Eye (tissue), 1 donor: ENCODE measurements around the gene XRCC4.

Experiments
- DNase-seq: peaks from one replicate; pipeline ENCODE4 v3.0.0-alpha.2; 2015

The XRCC4 gene

DNA sequence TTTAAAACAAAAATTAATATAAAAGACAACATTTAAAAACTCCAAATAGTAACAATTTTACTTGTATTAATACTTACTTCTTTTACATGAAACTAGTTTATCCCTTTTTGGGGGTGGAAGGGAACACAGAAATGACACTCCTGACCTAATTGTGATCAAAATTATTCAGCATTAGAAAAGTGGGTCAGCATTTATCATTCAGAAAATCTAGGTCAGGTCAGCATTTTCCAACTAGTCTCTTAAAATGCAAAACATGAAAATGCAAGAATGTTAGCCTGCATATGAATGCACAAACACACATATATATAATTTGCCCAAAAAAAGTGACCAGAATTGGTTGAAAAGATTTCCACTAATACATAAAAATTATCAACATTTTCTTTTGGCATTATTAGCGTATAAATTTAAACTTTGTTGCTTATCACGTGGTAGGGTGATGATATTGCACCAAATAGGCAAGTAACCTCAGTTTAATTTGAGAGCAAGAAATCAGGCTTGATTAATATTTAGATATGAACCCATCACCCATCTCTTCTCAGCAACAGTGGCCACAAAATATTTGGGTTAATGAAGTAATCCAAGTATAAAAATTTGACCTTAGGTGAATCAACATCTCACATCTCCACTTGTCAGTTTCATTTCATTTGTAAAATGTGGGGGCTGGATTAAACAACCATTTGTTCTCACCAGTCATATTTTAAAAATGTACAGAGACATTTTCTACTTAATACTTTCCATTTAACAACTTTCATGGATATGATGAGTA, 5.9 kb upstream of the XRCC4 start:
- DNase-seq, result no peak

DNA sequence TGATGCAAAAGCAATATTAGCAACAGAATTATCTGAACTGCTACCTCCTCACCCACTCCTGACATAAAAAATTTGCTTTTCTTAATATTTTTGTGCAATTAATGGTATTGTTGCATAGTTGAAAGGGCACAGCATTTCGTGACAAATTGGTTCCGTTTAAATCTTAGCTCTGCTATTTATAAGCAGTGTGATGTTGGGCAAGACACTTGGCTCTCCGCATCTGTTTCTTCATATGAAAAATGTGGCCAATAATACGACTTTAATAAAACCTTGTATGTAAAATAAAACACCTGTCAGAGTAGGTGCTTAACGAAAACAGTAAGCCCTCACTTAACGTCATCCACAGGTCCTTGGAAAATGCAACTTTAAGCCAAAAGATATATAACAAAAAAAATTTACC, 4.4 kb upstream of the XRCC4 start:
- no peak for DNase-seq

DNA sequence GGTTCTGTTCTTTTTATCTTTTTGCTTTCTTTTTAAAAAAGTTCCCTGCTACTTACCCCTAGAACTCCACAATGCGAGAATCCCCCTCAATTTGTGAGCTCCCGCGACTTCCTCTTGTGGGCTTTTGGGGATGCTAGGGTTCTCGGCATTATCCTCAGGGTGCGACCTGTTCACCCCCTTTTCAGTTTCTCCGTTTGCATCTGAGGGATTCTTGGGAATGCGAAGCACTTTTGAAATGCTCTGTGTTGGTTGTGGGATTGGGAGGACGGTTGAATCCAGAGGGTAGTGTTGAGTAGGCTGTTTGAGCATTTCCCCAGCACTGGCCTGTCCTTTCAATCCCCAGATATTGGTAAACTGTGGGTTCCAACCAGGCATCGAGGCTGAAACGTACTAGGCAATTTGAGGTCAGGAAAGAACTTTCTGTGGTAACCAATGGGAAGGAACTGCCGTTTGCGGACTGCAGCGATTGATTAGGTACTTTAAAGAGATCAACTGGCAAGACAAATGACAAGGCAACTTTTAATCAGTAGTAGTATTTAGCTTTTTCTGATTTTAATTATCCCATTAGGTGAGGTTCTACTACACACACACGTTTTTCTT, 415 bp downstream of the XRCC4 start:
- no peak for DNase-seq

DNA sequence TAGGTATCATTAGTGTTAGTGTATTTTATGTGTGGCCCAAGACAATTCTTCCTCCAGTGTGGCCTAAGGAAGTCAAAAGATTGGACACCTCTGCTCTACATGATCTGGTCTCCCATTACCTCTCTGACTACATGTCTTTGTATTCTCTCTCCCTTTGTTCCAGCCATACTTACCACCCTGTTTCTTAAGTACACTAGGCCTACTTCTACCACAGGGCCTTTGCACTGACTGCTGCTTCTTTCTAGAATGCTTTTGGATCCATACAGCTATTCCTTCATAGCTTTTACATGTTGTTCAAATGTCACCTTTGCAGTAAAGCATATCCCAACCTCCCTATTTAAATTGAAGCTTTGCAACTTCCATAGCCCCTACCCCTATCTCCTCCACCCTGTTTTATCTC, 5.4 kb downstream of the XRCC4 start:
- DNase-seq, result no peak

DNA sequence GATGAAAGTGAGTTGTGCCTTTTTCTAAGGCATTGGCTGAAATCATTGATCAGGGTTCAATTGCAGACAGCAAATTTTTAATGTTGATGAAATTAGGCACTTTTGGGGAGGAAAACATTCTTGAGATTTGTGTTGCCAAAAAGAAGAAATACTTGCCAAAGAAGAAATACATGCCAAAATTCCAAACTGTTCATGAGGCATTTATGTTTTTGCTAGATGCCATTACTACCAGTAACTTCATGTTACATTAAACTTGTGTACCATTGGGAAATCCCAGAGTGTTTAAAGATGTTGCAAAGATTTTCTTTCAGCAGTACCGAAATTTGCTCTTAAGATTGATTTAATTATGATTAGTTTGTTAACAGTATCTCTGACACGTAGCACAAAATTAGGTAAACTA, 7.0 kb downstream of the XRCC4 start:
- no peak for DNase-seq

DNA sequence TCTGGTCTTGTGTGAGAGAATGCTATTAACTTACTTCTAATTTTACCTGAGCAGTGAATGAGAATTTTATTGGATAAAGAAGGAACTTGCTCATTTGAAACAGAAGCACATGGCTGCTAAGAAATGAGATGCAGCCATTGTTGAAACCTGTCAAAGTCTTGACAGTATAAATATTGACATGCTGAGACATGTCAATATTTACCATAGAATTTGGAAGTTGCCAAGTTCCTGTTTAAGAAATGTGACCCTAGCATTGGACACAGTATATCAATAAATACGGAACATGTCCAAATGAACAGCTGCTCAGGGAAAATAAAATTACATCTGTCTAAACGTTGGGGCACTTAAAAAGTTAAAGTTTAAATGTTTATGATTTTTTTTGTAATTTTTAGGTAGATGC, 7.8 kb downstream of the XRCC4 start:
- DNase-seq, result no peak

DNA sequence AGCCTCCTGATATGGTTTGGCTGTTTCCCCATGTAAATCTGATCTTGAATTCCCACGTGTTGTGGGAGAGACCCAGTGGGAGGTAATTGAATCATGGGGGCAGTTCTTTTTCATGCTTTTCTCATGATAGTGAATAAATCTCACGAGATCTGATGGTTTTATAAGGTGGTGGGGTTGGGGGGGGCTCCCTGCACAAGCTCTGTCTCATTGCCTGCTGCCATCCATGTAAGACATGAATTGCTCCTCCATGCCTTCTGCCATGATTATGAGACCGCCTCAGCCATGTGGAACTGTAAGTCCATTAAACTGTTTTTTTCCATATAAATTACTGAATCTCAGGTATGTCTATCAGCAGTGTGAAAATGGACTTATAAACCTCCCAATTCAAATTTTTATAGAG, 12.8 kb downstream of the XRCC4 start:
- no peak for DNase-seq

DNA sequence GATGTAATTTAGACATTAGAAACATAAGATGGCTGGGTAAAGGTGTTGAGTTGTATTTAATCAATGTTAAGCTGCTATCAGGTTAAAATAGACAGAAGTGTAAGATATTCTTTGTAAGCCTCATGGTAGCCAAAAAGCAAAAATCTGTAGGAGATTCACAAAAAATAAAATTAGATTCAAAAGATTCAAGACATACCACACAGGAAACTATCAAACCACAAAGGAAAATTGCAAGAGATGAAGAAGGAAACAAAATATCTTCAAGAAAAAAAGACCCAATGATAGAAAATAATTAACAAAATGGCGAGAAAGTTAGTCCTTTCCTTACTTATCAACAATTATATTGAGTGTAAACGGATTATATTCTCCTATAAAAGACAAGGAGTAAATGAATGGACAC, 15.3 kb downstream of the XRCC4 start:
- DNase-seq, result no peak

DNA sequence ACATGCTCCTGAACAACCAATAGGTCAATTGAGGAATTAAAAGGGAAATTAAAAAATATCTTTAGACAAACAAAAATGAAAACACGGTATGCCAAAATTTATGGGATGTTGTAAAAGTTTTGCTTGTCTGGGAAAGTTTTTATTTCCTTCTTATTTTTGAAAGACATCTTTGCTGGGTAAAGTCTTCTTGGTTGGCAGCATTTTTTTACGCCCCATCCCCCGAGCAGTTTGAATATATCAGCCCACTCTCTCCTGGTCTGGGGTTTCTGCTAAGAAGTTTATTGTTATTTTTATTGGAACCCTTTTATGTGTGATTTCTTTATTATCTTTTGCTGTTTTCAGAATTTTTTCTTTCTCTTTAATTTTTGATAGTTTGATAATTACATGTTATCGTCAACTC, 16.3 kb downstream of the XRCC4 start:
- DNase-seq, result no peak

DNA sequence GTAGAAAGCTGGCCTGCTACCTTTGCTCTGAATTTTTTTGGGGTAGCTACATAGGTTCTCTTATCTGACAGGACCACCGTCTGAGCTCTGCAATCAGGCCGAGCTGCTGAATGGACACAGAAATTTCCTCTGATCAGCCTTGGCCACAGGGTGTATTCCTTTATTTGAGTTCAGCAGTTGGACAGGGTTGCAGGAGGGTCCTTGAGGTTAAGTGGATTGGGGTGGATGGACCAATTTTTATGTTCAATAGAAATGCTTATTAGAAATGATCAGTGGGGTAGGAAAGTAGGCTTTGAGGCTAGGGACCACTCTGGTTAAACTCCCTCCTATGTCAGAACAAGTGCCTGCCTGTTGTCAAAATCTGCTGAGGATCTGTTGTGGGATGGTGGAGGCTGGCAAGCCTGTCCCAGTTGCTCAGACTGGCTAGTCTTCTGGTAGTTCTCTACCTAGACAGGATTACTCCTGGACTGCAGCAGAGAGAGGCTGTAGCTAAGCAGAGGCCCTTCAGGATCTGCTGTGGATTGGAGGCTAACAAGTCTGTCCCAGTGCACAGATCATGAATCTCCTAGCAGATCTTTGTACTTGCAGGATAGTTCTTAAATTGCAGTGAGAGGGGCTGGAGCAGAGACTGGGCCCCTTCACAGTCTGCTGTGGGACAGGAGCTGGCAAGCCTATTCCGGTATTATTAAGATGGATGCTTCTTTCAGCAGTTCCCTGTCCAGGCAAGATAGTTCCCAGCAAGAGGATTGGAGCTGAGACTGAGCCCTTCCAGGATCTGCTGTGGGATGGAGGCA, 18.0 kb downstream of the XRCC4 start:
- no peak for DNase-seq

DNA sequence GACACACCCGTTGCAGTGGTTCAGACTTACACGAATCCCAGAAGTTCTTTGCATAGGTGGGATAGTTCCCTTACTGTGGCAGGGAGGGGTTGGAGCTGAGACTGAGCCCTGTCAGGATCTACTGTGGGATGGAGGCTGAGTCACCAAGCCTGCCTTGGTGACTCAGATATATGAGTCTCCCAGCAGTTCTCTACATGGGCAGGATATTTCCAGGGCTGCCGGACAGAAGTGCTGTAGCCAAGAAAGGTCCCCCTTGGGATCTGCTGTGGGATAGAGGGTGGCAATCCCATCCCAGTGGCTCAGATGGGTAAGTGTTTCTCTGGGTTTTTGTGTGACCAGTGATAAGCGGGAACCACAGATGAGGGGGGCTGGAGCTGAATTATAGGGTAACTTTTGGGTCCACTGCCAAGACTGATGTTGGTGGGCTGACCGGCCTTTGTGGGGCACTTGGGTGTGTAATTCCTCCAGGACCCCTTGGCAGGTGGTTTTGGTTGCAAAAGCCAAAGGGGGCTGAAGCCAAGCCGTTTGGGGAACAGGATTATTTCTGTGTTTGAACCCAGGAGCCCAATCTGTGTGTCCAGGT, 18.7 kb downstream of the XRCC4 start:
- DNase-seq, result no peak

DNA sequence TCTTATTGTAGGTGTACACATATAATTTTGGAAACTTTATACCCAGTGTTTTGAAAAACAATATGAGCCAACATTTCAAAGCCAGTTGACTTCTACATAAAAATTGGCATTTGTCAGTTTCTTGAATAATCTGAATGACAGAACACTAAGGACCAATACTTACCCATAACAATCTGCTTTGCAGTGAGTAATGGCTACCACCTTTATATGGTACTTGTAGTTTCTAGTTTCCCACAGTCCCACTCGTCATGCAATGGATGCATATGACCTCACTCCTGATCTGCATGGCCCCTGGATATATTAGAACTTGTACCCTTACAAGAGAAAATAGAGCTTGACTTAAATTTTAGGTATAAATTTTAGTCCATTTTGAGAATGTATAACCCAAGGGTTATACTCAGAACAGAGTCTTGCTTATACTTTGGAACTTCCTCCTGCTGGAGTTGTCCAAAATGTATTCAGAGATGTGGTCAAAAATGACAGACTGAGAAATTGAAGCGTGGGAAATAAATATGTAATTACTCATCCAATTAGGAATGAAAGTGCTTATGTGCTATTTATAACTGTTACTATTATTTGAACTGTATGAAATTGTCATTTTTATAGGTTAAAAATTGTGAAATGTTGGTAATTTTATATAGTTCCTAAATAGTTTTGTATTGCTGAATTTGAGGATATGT, 19.5 kb downstream of the XRCC4 start:
- no peak for DNase-seq

DNA sequence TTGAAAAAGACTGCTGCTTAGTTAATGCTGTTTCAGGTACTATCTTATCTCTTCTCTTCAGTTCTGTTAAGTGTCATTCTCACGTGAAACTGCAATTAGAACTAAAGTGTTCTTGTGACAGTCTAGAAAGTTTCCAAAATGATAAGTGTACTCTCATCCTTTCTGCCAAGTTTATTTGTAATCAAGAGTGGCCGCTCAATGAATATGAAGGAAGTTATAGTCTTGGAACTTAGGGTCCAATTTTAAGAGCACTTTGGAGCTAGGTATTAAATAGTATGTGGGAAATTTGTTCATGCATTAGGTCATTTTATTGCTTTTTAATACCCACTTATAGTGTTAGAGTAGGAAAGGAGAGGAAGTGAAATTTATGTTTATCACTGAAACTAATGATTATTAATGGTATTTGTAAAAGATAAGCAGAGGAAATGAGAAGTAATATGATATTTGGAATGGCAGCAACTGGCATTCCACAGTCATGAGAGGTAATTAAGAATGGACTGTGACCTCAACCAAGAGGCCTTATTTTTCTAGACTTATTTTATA, 20.4 kb downstream of the XRCC4 start:
- no peak for DNase-seq

DNA sequence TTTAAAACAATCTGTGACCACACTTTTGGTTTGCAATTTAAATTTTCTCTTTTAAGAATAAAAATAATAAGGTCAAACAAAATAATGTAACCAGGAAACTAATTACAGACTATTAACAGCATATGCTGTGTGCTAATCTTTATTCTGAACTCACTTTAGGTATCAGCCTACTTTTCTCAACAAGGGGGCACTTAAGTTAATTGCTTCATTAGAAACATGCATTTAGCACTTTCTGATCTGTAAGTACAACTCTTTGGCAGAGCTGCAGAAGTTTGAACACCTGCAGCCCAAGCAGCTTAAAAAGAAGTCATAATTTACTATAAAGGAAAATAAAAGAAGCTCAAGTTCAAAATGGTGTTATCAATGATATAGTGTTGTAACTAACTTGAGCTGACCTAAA, 21.7 kb downstream of the XRCC4 start:
- DNase-seq, result no peak

DNA sequence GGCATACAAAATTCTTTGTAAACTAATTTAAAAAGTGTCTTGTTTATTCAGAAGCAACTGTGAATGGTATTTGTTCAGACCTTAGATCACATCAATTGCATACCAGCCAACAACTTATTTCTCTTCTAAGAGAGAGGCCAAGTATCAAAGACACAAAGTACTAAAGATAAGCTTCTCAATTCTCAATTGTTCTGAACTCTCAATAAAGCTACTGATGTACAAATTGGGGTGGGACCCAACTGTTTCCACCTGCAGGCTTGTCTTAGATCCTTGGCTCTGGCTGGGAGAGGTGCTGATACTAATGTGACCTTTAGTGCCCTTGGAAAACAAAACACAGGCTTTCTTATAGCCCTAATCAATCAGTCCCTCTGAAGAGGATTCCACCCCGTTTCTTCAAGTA, 22.1 kb downstream of the XRCC4 start:
- no peak for DNase-seq

DNA sequence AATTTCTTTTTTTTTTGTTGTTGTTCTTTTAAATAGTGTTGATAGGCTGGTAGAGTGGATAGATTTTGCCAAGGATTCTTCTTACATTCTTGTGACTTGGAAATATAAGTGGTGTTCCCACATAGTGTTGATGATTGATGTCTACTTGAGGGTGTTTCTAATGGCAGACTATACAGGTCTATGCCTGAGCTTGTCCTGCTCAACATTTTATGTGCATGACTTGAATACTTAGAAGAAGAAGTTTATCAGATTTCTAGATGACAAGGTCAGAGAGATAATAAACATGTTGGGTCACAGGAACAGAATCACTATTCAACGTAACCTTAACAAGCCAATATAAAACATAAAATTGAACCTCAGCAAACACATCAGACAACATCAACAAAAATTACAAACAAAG, 24.2 kb downstream of the XRCC4 start:
- DNase-seq, result no peak

DNA sequence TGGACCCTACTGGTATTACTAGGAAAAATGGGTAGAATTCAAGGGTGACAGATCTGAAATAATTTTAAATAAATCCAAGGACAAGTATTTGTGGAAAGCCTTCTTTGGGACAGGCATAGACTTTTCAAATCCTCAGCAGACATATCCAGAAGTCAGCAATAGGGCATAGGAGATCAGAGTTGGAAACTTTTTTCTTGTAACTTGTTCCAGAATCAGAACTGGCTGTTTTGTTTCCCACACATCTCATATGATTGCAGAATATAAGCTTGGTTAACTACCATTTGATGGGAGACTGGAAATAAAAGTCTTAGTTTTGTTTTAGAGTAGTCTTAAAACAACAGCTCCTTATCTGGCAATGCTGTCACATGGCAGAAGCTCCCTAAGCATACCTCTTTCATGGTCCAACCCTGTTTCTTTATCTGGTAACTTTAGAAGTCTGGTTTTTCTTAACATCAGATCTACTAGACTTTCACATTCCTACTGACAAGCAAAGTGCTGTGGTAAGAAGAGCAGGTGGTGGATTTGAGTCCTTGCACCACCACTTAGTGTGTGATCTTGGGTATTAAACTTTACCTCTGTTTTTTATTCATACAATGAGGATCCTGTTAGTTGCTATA, 25.1 kb downstream of the XRCC4 start:
- no peak for DNase-seq

DNA sequence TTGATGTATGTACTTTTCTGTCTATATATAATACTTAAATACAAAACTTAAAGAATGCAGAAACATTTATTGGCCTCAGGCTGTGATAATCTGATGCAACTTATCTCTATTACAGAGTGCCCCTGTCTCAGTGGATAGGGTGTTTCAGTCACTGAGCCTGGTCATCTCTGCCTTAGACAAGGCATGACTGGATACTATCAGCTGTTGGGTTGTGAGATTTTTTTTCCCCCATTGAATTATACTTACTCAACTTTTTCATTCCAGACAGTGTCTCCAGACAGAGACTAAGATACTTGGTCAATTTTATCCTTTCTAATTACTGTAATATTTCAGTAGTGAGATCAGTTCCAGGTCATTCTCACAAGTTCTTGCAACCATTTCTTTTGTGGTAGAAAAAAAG, 26.7 kb downstream of the XRCC4 start:
- no peak for DNase-seq

DNA sequence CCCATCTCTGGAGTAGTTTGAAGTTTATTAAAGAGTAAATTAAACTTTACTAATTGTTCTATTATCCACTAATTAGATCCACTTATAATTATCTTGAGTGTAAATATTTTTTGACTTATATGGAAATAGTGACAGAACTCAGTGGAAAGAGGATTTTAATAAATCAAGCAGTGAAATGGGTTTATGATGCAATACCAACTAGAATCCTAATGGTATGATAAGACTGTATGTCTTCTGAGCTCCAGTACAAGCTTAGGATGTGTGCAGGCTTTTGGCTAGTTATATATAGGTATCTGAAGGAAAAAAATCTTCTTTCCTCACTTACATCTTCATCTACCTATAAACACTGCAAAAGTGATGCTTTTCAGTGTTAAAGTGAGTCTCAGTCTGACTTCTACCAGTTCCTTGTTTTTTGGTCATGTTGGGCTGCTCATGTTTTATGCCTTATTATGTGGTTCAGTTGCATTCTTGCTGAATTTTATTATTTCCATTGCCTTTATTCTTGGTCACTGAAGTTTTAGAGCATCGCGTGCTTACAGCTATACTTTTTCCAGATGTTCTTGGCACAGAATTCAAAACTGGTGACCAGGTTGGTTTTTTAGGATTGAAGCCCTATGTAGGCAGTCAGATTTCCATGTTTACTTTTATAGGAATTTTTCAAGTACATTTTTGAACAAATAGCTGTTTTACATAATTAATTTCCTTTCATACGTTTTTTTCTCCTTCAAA, 30.5 kb downstream of the XRCC4 start:
- DNase-seq, result no peak

DNA sequence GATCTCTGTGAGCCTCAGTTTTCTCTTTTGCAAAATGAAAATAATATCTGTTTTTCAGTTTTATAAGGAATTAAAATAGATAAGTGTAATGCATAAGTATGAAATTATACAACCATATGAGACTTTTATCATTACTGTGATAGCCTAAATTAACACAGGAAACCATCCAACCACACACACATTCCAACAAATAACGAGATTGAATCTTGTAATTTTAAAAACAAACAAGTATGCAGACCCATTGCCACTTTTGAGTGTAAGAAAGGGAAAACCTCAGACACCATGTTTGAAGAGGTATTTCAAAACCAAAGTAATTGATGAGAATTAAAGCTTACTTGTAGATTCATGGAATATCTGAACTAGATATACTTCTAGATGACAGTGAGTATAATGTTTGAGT, 32.0 kb downstream of the XRCC4 start:
- no peak for DNase-seq

DNA sequence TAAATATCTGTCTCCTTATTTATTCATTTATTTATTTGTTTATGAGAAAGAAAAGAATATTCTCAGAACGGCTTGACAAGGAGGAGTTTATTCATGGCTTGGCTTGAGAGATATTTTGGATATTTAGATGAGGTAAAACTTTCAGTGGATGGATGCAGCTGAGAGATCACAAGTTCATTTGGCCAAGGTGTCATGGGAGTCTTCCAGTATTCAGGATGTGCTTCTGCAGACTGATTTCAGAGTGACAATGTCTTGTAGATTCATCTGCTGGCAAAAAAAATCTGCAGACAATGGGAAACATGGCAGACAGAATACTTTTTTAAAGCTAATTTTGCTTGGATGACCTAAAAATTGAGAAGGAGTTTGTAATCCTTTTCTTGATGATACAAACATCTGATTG, 38.5 kb downstream of the XRCC4 start:
- DNase-seq, result no peak

DNA sequence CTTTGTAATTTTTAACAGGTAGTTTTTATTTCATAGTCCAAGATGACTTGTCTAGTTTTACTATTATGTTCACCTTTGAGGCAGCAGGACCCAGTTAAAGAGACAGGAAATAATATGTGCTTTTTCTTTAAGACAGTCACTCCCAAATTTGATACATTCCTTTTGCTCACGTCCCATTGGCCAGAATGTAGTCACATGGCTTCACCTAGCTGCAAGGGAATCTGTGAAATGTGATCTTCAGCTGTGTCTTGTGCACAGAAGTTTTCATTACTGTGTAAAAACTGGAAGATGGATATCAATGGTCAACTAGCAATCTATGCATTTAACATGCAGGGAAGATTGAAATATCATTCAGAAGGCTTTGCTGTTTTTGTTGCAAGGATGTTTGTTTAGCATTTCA, 41.1 kb downstream of the XRCC4 start:
- no peak for DNase-seq
